Astrocyte of the cerebellum (primary cell): Measurements from ENCODE around the gene EFNA2.

Experiments used
- DNase-seq: peaks from one replicate; pipeline ENCODE4 v3.0.0-alpha.2; 2011; ENCODE audit warnings: low read depth
- H3K4me3 ChIP-seq: 2 replicates; pipeline ENCODE4 v1.5.1; 2011; ENCODE audit warnings: mild to moderate bottlenecking, low read depth, low read length, moderate library complexity
- in situ Hi-C: cut with HindIII; loops from 2 replicates; pipeline ENCODE4 v1.10.0; 2017; ENCODE audit warnings: low sequenced_read_pairs
- TF ChIP-seq, protein P1 (sequence below): IDR thresholded peaks from 2 replicates; pipeline ENCODE4 v1.5.1; 2012; ENCODE audit warnings: low read length, low read depth, moderate library complexity, mild to moderate bottlenecking; ENCODE audit errors: missing control alignments

EFNA2 gene

DNA sequence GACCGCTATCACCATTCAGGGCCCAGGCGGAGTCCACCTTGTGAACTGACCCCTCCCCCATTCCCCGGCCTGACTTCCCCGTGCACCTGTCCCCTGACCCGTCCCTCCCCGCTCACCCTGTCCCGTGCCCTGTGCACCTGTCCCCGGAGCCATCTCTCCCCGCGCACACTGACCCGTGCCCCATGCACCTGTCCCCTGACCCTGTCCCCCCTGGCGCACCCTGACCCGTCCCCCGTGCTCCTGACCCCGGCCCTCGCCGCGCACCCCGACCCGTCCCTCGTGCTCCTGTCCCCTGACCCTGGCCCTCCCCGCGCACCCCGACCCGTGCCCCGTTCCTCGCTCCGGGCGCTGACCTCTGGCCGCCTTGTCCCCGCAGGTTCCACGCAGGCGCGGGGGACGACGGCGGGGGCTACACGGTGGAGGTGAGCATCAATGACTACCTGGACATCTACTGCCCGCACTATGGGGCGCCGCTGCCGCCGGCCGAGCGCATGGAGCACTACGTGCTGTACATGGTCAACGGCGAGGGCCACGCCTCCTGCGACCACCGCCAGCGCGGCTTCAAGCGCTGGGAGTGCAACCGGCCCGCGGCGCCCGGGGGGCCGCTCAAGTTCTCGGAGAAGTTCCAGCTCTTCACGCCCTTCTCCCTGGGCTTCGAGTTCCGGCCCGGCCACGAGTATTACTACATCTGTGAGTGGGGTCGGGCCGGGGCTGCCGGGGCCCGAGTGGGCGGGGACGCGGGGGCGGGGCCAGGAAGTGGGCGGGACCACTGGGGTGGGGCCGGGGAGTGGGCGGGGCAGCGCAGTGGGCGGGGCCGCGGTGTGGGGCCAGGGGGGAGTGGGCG is 9.7 kb downstream of the EFNA2 start:
- no peak overlapping the region for H3K4me3 ChIP-seq
- DNase-seq: no peak
- TF ChIP-seq, protein P1, sequence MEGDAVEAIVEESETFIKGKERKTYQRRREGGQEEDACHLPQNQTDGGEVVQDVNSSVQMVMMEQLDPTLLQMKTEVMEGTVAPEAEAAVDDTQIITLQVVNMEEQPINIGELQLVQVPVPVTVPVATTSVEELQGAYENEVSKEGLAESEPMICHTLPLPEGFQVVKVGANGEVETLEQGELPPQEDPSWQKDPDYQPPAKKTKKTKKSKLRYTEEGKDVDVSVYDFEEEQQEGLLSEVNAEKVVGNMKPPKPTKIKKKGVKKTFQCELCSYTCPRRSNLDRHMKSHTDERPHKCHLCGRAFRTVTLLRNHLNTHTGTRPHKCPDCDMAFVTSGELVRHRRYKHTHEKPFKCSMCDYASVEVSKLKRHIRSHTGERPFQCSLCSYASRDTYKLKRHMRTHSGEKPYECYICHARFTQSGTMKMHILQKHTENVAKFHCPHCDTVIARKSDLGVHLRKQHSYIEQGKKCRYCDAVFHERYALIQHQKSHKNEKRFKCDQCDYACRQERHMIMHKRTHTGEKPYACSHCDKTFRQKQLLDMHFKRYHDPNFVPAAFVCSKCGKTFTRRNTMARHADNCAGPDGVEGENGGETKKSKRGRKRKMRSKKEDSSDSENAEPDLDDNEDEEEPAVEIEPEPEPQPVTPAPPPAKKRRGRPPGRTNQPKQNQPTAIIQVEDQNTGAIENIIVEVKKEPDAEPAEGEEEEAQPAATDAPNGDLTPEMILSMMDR: no peak
- in situ Hi-C loops: no loop called here

DNA sequence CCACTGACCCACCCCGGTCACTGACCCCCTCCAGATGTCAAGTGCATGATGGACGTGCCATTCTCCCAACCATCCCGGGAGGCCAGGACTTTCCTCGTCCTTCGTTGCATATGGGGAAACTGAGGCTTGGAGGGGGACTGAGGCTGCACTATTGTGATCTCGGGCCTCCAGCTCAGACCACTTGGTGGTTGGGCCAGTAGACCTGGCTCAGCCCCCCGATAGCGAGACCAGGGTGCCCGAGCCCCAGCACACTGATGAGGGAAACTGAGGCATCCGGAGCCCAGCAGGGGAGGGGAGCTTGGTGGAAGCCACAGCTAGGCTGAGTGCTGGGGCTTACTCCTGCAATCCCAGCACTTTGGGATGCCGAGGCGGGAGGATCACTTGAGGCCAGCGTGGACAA is 10.4 kb downstream of the EFNA2 start:
- no peak overlapping the region for H3K4me3 ChIP-seq
- TF ChIP-seq, protein P1: no peak
- DNase-seq: no peak
- in situ Hi-C loops: no loop called here

DNA sequence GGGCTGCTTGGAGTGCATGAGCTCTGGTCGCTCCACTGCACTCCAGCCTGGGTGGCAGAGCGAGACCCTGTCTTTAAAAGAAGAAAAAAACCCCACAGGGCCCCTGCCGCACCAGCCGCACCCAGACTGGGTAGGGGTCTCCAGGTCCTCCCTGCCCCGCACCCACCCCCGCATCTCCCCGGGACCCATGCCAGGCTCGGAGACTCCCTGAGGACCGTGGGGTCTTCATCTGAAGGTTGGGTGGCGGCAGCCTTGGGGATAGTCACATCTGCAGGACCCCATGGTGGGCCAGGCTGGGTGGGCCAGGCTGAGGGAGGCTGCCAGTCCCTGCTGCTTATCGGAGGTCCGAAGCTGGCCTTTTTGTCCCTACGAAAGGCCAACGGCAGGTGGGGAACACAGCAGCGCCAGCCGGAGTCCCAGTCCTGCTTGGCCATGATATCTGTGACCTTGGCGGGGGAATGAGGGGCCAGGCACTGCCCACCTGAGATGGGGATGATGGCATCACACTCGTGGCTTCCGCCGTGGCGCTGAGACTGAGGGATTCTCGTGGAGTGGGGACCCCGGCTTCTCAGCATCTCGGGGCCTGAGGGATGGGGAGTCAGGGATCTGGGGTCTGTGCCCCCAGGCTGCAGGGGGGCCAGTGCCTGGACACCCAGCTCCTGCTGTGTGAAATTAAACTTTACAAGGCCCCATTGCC is 11.1 kb downstream of the EFNA2 start:
- in situ Hi-C loops: no loop called here
- H3K4me3 ChIP-seq: no peak overlapping the region
- no peak for DNase-seq
- TF ChIP-seq, protein P1: no peak

DNA sequence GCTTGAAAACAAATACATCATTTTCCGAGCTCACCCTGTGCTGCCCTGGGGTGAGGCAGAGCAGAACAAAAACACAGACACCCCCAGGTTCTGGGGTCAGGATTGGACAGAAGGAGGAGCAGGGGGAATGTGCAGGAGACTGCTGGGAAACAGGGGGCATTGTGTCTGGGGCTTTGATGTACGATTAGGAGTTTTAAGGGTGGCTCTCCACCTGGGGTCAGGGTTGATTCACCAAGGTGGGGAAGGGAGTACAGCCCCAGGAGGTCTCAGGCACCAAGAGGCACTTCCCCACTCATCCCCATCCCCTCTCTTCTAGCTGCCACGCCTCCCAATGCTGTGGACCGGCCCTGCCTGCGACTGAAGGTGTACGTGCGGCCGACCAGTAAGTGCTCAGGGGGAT is 12.6 kb downstream of the EFNA2 start:
- DNase-seq: no peak
- in situ Hi-C loops: no loop called here
- TF ChIP-seq, protein P1: no peak
- H3K4me3 ChIP-seq: no peak overlapping the region

DNA sequence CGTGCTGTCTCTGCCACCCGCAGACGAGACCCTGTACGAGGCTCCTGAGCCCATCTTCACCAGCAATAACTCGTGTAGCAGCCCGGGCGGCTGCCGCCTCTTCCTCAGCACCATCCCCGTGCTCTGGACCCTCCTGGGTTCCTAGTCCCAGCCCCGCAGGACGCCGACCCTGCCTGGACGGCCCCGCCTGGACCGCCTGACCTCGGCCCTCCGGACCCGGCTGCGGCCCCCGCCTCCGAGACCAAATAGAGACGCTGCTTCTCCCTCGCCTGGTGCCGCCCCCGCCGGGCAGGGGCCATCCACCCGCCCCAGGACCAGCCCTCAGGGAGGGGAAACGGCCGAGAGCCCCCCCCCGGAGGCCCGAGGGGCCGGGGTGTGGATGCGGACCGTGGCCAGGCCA is 14.1 kb downstream of the EFNA2 start:
- TF ChIP-seq, protein P1: no peak
- DNase-seq: no peak
- no peak overlapping the region for H3K4me3 ChIP-seq
- in situ Hi-C loops: no loop called here

DNA sequence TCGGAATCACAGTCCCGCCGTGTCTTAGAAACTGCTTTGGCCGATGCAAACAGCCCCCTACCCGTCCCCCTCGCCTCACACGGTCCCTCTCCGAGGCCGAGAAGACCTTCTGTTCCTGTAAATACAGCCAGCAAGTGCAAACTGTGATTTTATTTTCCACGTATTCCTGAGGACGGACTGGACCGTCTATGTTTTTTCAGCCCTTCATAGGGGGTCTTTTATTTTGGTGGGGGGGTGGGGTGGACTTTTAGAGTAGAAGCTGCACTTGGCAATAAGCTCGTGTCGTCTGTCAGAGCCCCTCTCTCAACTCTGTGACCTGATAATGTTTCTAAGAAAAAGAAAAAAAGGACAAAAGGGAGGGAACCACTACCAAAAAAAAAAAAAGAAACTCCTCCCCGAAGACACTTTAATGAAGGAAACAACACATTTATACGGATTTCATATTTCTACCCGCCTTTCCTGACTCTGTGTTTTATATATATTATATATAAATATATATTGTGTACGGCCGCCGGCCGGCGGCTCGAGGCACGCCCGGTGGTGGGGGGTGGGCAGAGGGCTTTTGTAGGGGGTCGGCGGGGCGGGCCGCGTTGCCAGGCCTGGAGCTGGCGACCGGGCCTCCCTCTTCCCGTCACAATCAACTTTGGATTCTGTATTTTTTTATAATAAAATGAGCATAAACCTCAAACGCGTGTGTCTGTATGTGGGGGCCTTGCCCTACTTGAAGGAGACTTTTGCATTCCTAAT is 15.2 kb downstream of the EFNA2 start:
- no peak overlapping the region for H3K4me3 ChIP-seq
- no peak for DNase-seq
- in situ Hi-C loops: no loop called here
- TF ChIP-seq, protein P1: no peak
